GM12878 (cell line): Measurements from ENCODE around the gene SUMF2. TPM values are rescaled to one million over a fixed set of nuclear protein-coding genes. Genes with fewer than 3 reads are reported as not detected.
"Not testable (repeated sequence)": the region's sequence is repeated elsewhere in the genome, so short reads cannot be mapped to it uniquely, and the experiment has no call there.

ENCODE experiments used
- ATAC-seq: fragments of 200-7000 bp; cut with Tn5 transposase; 3 replicates; pipeline ENCODE4 v1.9.1; 2020; ENCODE audit warnings: mild to moderate bottlenecking, moderate library complexity
- BruUV-seq: library from RNA; stranded (reverse); fragments of 400-500 nt; replicated peaks from 2 replicates; lab custom pipeline; 2021; lab: Mats Ljungman, UMichigan
- CTCF ChIA-PET: fragments of 300-600 bp; sonication (Branson Sonifier 250); formaldehyde crosslinking; extraction: SDS; loops from one replicate; lab custom pipeline; 2021; ENCODE audit warnings: inconsistent platforms; lab: Yijun Ruan, JAX
- POLR2A ChIA-PET: fragments of 350-600 bp; formaldehyde crosslinking; extraction: SDS; loops from one replicate; lab custom pipeline; 2021; ENCODE audit warnings: inconsistent platforms; lab: Charles Lee
- RAD21 ChIA-PET: fragments of 300-600 bp; sonication (Branson Sonifier 250); formaldehyde crosslinking; loops from one replicate; lab custom pipeline; 2023; ENCODE audit warnings: antibody characterized with exemption; ENCODE audit not compliant: unreplicated experiment; lab: Charles Lee
- SMC1A ChIA-PET: fragments of 300-600 bp; sonication (Branson Sonifier 250); formaldehyde crosslinking; loops from one replicate; lab custom pipeline; 2023; ENCODE audit not compliant: unreplicated experiment, uncharacterized antibody; lab: Charles Lee
- DNase-seq: peaks from one replicate; pipeline ENCODE4 v3.0.0-alpha.2; 2011; ENCODE audit warnings: low read depth, low spot score
- FAIRE-seq: peaks from 3 replicates; lab custom pipeline; 2011; peaks lifted over from hg19 to GRCh38; lab: Jason Lieb, UNC
- H2AFZ ChIP-seq: 2 replicates; pipeline ENCODE4 v1.6.0; 2011; ENCODE audit warnings: low read depth, low read length, control low read depth; ENCODE audit not compliant: control insufficient read depth
- H3K27ac ChIP-seq: 2 replicates; pipeline ENCODE4 v1.5.1; 2011; ENCODE audit warnings: control low read depth; ENCODE audit not compliant: control insufficient read depth, insufficient read depth
- H3K27me3 ChIP-seq, 2 experiments: replicated peaks in 1 of 2; 2 replicates each; pipeline versions ENCODE4 v1.6.0 to v1.6.1; 2011; ENCODE audit warnings: low read length in 1 of 2; ENCODE audit not compliant: control insufficient read depth in 2 of 2, insufficient read depth in 2 of 2
- H3K36me3 ChIP-seq, 2 experiments: 2 replicates each; pipeline ENCODE4 v1.5.1; 2011; ENCODE audit warnings: low read length in 1 of 2; ENCODE audit not compliant: control insufficient read depth in 2 of 2, insufficient read depth in 2 of 2
- H3K4me1 ChIP-seq: 2 replicates; pipeline ENCODE4 v1.6.1; 2011; ENCODE audit warnings: mild to moderate bottlenecking, low read length, moderate library complexity, mixed read lengths; ENCODE audit not compliant: control insufficient read depth, insufficient read depth
- H3K4me2 ChIP-seq: 2 replicates; pipeline ENCODE4 v1.6.0; 2011; ENCODE audit warnings: control low read depth; ENCODE audit not compliant: control insufficient read depth, insufficient read depth
- H3K4me3 ChIP-seq: fragments of 200-600 bp; sonication (generic); 2 replicates; pipeline ENCODE4 v1.5.1; 2016
- H3K79me2 ChIP-seq: 2 replicates; pipeline ENCODE4 v1.6.0; 2011; ENCODE audit warnings: low read length; ENCODE audit not compliant: control insufficient read depth, insufficient read depth
- H3K9ac ChIP-seq: 2 replicates; pipeline ENCODE4 v1.8.0; 2011; ENCODE audit warnings: low read length, control low read depth, mixed read lengths; ENCODE audit not compliant: control insufficient read depth, insufficient read depth
- H3K9me3 ChIP-seq: replicated peaks from 3 replicates; pipeline ENCODE4 v1.5.1; 2011; ENCODE audit warnings: mild to moderate bottlenecking, low read length; ENCODE audit not compliant: control insufficient read depth, insufficient read depth
- H4K20me1 ChIP-seq: 2 replicates; pipeline ENCODE4 v1.6.0; 2011; ENCODE audit not compliant: control insufficient read depth, insufficient read depth
- BHLHE40 ChIP-seq, 2 experiments: fragments of 450-650 bp in 1 of 2; IDR thresholded peaks; 2 replicates each; pipeline ENCODE4 v1.6.1; 2011 to 2017; ENCODE audit warnings: low read depth in 2 of 2, borderline replicate concordance in 1 of 2, improper control_type of control experiment in 1 of 2, low read length in 1 of 2, mild to moderate bottlenecking in 1 of 2
- HDAC6 ChIP-seq: fragments of 200-600 bp; sonication (generic); IDR thresholded peaks from one replicate; pipeline ENCODE4 v1.8.0; 2017; ENCODE audit warnings: antibody characterized with exemption; ENCODE audit not compliant: unreplicated experiment
- SIX5 ChIP-seq: IDR thresholded peaks from 2 replicates; pipeline ENCODE4 v1.6.1; 2011; ENCODE audit warnings: mild to moderate bottlenecking, low read depth, low read length, moderate library complexity; ENCODE audit not compliant: severe bottlenecking
- WGBS: methylation state at CpG from one replicate; pipeline ENCODE4 v1.1.6; 2016; ENCODE audit warnings: low lambda C conversion rate; ENCODE audit not compliant: insufficient replicate concordance, insufficient coverage; ENCODE audit errors: missing lambda C conversion rate; 5-methylcytosine and 5-hydroxymethylcytosine counted together
- in situ Hi-C: fragments of 300-500 bp; cut with MboI; formaldehyde crosslinking; loops from 9 replicates; pipeline ENCODE4 v1.14.3; 2018; ENCODE audit warnings: mixed read lengths
- intact Hi-C: fragments of 100-400 bp; cut with micrococcal nuclease; formaldehyde crosslinking; loops from one replicate; pipeline ENCODE4 v1.14.2; 2022; ENCODE audit not compliant: unreplicated experiment
- polyA plus RNA-seq, 11 experiments: library from polyadenylated mRNA; depleted of rRNA in 4 of 11; unstranded in 6 of 11; stranded (reverse) in 5 of 11; fragments of >200 nt; fragmentation: Nextera tagmentation in 4 of 11; fragmentation: Illumina TruSeq in 1 of 11; extraction: Ambion mirVana in 4 of 11; extraction: Trizol in 1 of 11; gene quantifications; 1 replicate in 1 of 11; 2 replicates in 10 of 11; pipeline versions ENCODE4 v1.2.1 to v1.2.3, GENCODE V29; 2011 to 2016; ENCODE audit warnings: inconsistent platforms in 2 of 11, missing spikeins in 2 of 11, low read depth in 1 of 11
- total RNA-seq, 4 experiments: library from RNA; depleted of rRNA in 3 of 4; stranded (reverse); fragments of >200 nt in 3 of 4; fragmentation: Illumina TruSeq in 1 of 4; extraction: Trizol in 1 of 4; gene quantifications; 2 replicates each; pipeline versions ENCODE4 v1.2.1 to v1.2.3, GENCODE V29; 2013 to 2021
- TF ChIP-seq, protein P1 (sequence below): fragments of 450-650 bp; formaldehyde crosslinking; IDR thresholded peaks from 2 replicates; pipeline ENCODE4 v1.4.0; 2020; ENCODE audit warnings: mild to moderate bottlenecking, moderate library complexity

Gene SUMF2
- total and polyA plus RNA-seq, 10 of the 15 experiments (the other 5 are each of a cell fraction or from before 2014, with no cell fraction given): 39.9 to 106 (median 71.7) TPM

DNA sequence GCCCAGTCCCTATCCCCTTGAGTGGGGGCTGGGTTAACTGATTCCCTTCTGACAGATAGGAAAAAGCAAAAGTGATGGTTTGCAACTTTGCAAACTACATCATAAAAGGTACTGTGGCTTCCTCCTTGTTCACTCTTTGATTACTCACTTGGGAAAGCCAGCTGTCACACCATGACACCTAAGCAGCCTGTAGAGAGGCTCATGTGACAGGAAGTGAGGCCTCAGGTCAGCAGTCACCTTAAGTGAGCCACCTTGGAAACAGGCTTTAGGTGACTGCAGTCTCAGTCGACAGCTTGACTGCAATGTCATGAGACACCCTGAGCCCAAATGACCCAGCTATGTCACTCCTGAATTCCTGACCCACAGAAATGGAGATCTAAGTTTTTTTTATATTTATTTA lies 46.5 kb downstream of the SUMF2 start:
- no peak for ATAC-seq
- Histone ChIP-seq H3K4me3 (no peak overlapping the region), H3K79me2 (peaks cover 7% of the 10 kb centered on the region), H3K9ac (no peak overlapping the region), H3K27ac (no peak overlapping the region), H3K4me1 (no peaks in the 10 kb centered on the region), H3K9me3 (peaks cover 2% of the 10 kb centered on the region; the same call in 2 of the 3 replicates), H2AFZ (no peak overlapping the region), H3K27me3 (no peaks in the 10 kb centered on the region), H4K20me1 (no peaks in the 10 kb centered on the region), H3K36me3 (no peaks in the 10 kb centered on the region), H3K4me2 (no peak overlapping the region)
- TF ChIP-seq, protein P1, sequence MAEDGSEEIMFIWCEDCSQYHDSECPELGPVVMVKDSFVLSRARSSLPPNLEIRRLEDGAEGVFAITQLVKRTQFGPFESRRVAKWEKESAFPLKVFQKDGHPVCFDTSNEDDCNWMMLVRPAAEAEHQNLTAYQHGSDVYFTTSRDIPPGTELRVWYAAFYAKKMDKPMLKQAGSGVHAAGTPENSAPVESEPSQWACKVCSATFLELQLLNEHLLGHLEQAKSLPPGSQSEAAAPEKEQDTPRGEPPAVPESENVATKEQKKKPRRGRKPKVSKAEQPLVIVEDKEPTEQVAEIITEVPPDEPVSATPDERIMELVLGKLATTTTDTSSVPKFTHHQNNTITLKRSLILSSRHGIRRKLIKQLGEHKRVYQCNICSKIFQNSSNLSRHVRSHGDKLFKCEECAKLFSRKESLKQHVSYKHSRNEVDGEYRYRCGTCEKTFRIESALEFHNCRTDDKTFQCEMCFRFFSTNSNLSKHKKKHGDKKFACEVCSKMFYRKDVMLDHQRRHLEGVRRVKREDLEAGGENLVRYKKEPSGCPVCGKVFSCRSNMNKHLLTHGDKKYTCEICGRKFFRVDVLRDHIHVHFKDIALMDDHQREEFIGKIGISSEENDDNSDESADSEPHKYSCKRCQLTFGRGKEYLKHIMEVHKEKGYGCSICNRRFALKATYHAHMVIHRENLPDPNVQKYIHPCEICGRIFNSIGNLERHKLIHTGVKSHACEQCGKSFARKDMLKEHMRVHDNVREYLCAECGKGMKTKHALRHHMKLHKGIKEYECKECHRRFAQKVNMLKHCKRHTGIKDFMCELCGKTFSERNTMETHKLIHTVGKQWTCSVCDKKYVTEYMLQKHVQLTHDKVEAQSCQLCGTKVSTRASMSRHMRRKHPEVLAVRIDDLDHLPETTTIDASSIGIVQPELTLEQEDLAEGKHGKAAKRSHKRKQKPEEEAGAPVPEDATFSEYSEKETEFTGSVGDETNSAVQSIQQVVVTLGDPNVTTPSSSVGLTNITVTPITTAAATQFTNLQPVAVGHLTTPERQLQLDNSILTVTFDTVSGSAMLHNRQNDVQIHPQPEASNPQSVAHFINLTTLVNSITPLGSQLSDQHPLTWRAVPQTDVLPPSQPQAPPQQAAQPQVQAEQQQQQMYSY (CRISPR knock-in tag): no peak
- no peak for TF ChIP-seq HDAC6
- no peak for TF ChIP-seq BHLHE40 (IDR thresholded peaks at IDR 0.05; ENCODE audit: borderline replicate concordance in 1 of 2, low read depth in 2 of 2, low read length in 1 of 2)
- no peak for TF ChIP-seq SIX5
- WGBS: 90% methylated on average over 1 of the region's 1 CpG
- SMC1A ChIA-PET: no interaction called here
- CTCF ChIA-PET: no interaction called here
- DNase-seq: no peak
- FAIRE-seq: no peak
- intact Hi-C loops: no loop called here
- RAD21 ChIA-PET: no interaction called here
- POLR2A ChIA-PET: no interaction called here
- no TSS peak for BruUV-seq
- in situ Hi-C loops: no loop called here

DNA sequence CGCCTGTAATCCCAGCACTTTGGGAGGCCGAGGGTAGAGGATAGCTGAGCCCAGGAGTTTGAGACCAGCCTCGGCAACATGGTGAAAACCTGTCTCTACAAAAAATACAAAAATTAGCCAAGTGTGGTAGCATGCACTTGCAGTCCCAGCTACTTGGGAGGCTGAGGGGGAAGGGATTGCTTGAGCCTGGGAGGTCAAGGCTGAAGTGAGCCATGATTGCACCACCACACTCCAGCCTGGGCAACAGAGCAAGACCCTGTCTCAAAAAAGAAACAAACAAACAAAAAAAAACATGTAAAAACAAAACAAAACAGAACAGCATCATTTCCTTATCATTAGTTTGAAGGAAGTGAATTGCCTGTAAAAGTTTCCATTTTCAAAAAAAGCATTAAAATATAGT lies 48.2 kb downstream of the SUMF2 start:
- RAD21 ChIA-PET, H3K4me3 ChIP-seq, H3K27ac ChIP-seq, H3K36me3 ChIP-seq, H3K79me2 ChIP-seq, BruUV-seq, H4K20me1 ChIP-seq, H3K4me1 ChIP-seq, CTCF ChIA-PET, H3K4me2 ChIP-seq, H3K27me3 ChIP-seq, FAIRE-seq, ATAC-seq, H2AFZ ChIP-seq, H3K9ac ChIP-seq, SMC1A ChIA-PET, DNase-seq, H3K9me3 ChIP-seq, intact Hi-C loops, in situ Hi-C loops, POLR2A ChIA-PET: not testable (repeated sequence)
- 17% methylated on average over 3 of the region's 3 CpGs for WGBS
